A673 (cell line): ENCODE results near the gene ITGBL1. TPM values are rescaled to one million over a fixed set of nuclear protein-coding genes. Genes with fewer than 3 reads are reported as not detected.

Experiments used
- BruUV-seq: library from RNA; stranded (reverse); fragments of 400-500 nt; replicated peaks from 2 replicates; lab custom pipeline; 2021; lab: Mats Ljungman, UMichigan
- CTCF ChIA-PET: fragments of 300-600 bp; sonication (Branson Sonifier 250); formaldehyde crosslinking; loops from one replicate; lab custom pipeline; 2022; ENCODE audit warnings: antibody characterized with exemption; lab: Charles Lee
- POLR2A ChIA-PET: fragments of 300-600 bp; sonication (Branson Sonifier 250); formaldehyde crosslinking; loops from one replicate; lab custom pipeline; 2022; ENCODE audit warnings: antibody characterized with exemption; ENCODE audit not compliant: low non-redundant PET; lab: Charles Lee
- DNase-seq: peaks from one replicate; pipeline ENCODE4 v3.0.0-alpha.2; 2015; ENCODE audit warnings: low spot score
- H3K27ac ChIP-seq: fragments of 200-600 bp; sonication (generic); 2 replicates; pipeline ENCODE4 v1.5.1; 2016; ENCODE audit warnings: mixed run types, low read depth, mild to moderate bottlenecking, mixed read lengths, antibody characterized with exemption, low read length; ENCODE audit not compliant: poor library complexity, severe bottlenecking
- H3K27me3 ChIP-seq: fragments of 200-600 bp; sonication (generic); replicated peaks from 2 replicates; pipeline ENCODE4 v1.6.1; 2017; ENCODE audit warnings: mixed run types, low read depth, mild to moderate bottlenecking, mixed read lengths, antibody characterized with exemption, low read length; ENCODE audit not compliant: insufficient read depth, poor library complexity
- H3K36me3 ChIP-seq: fragments of 200-600 bp; sonication (generic); 2 replicates; pipeline ENCODE4 v1.6.1; 2016; ENCODE audit warnings: mixed run types, mild to moderate bottlenecking, mixed read lengths, antibody characterized with exemption, low read length; ENCODE audit not compliant: insufficient read depth, poor library complexity, severe bottlenecking
- H3K4me1 ChIP-seq: fragments of 200-600 bp; sonication (generic); 2 replicates; pipeline ENCODE4 v1.6.1; 2017; ENCODE audit warnings: mixed run types, mild to moderate bottlenecking, mixed read lengths, antibody characterized with exemption, low read length; ENCODE audit not compliant: insufficient read depth, poor library complexity, severe bottlenecking
- H3K4me3 ChIP-seq: fragments of 200-600 bp; sonication (generic); 2 replicates; pipeline ENCODE4 v1.5.1; 2016; ENCODE audit warnings: low read depth, mixed run types, mild to moderate bottlenecking, mixed read lengths, low read length; ENCODE audit not compliant: poor library complexity, severe bottlenecking
- H3K9me3 ChIP-seq: fragments of 200-600 bp; sonication (generic); 2 replicates; pipeline ENCODE4 v1.6.1; 2016; ENCODE audit warnings: mixed run types, low read depth, mild to moderate bottlenecking, mixed read lengths, antibody characterized with exemption, low read length; ENCODE audit not compliant: poor library complexity, severe bottlenecking
- EZH2 ChIP-seq: fragments of 200-600 bp; sonication (generic); IDR thresholded peaks from 2 replicates; pipeline ENCODE4 v1.6.1; 2017; ENCODE audit warnings: borderline replicate concordance, low read depth, mild to moderate bottlenecking, mixed read lengths, antibody characterized with exemption, low read length; ENCODE audit not compliant: poor library complexity, severe bottlenecking
- intact Hi-C: fragments of 100-400 bp; cut with micrococcal nuclease; formaldehyde crosslinking; loops from one replicate; pipeline ENCODE4 v1.10.0; 2022; ENCODE audit not compliant: unreplicated experiment
- total RNA-seq: library from RNA; stranded (reverse); gene quantifications from 2 replicates; pipeline ENCODE4 v1.2.3, GENCODE V29; 2021
- TF ChIP-seq, protein P1 (sequence below): fragments of 300-800, 200-600 bp; sonication (generic); conservative IDR thresholded peaks from 2 replicates; pipeline ENCODE4 v1.5.1; 2017; ENCODE audit warnings: low read depth, mild to moderate bottlenecking, antibody characterized with exemption, low read length, moderate library complexity, mixed read lengths

ITGBL1 gene
- total RNA-seq, 1 experiment from 2014 or later, result 0.64 TPM

DNA sequence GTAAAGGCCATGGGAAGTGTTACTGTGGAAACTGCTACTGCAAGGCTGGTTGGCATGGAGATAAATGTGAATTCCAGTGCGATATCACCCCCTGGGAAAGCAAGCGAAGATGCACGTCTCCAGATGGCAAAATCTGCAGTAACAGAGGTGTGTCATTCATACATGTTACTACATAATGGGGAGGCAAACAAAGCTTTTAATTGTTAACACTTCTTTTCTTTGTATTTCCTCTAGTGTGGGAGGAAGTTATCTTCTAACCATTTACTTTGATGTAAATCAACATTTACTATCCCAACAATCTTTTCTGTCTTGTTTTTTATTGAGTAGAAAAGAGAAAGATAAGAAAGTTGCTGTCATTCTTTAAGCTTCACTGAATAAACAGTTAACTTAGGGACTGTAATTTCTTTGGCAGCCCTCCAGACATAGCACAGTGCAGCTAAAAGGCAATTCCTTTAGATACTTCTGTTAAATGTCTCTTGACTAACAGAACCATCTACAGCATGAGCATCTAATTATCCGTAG is 126.9 kb downstream of the ITGBL1 start:
- no peak for TF ChIP-seq EZH2
- TF ChIP-seq, protein P1, sequence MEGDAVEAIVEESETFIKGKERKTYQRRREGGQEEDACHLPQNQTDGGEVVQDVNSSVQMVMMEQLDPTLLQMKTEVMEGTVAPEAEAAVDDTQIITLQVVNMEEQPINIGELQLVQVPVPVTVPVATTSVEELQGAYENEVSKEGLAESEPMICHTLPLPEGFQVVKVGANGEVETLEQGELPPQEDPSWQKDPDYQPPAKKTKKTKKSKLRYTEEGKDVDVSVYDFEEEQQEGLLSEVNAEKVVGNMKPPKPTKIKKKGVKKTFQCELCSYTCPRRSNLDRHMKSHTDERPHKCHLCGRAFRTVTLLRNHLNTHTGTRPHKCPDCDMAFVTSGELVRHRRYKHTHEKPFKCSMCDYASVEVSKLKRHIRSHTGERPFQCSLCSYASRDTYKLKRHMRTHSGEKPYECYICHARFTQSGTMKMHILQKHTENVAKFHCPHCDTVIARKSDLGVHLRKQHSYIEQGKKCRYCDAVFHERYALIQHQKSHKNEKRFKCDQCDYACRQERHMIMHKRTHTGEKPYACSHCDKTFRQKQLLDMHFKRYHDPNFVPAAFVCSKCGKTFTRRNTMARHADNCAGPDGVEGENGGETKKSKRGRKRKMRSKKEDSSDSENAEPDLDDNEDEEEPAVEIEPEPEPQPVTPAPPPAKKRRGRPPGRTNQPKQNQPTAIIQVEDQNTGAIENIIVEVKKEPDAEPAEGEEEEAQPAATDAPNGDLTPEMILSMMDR, result no peak
- ChIA-PET POLR2A (no interaction called here), CTCF (no interaction called here)
- H3K4me1 ChIP-seq, result no peaks in the 10 kb centered on the region
- DNase-seq, result peak; percentile 71
- H3K27me3 ChIP-seq, result peaks cover 11% of the 10 kb centered on the region
- no peaks in the 10 kb centered on the region for H3K36me3 ChIP-seq
- intact Hi-C loops, result no loop called here
- H3K27ac ChIP-seq, result no peak overlapping the region
- H3K9me3 ChIP-seq, result no peaks in the 10 kb centered on the region
- BruUV-seq, result no TSS peak
- H3K4me3 ChIP-seq, result no peak overlapping the region

DNA sequence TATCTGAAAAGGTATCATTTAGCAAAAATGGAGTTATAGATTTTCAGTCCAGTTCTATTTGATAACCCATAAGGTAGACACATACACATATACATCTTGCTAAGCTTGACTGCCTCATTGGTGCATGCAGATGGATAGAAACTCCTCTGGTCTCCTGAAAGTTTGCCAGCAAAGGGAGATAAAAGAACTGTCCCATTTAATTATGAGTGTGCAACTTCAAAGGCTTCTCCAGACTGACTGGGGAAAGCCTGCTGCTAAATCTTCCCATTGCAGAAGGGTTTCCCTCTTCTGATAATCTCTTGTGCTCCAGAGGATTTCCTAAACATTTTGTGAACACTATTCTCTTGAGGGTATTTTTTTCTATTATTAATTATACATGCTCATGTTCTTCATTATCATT is 131.9 kb downstream of the ITGBL1 start:
- no peak overlapping the region for H3K27ac ChIP-seq
- CTCF ChIA-PET, result no interaction called here
- intact Hi-C loops, result no loop called here
- TF ChIP-seq, protein P1, result no peak
- no peak for TF ChIP-seq EZH2
- H3K4me1 ChIP-seq, result no peaks in the 10 kb centered on the region
- no peaks in the 10 kb centered on the region for H3K36me3 ChIP-seq
- H3K27me3 ChIP-seq, result peaks cover 11% of the 10 kb centered on the region
- POLR2A ChIA-PET, result no interaction called here
- H3K9me3 ChIP-seq, result no peaks in the 10 kb centered on the region
- no TSS peak for BruUV-seq
- peak; percentile 55 for DNase-seq
- H3K4me3 ChIP-seq, result no peak overlapping the region

DNA sequence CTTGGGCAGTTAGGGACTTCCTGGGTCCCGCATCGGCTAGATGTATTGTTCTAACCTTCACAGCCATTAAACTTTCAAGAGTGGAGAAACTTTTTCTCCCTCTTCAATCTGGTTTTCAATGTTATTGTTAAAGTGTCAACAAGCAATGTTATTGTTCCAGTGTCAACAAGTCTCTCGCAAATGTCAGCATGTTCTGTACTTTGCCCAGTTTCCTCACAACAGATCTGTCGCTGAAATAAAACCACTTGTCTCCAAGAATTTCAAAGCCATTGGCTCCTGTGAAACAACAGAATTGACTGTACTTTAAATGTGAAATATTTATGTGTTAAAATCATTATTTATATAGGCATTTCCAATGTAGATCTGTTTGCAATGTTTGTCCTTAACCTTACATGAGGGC is 138.0 kb downstream of the ITGBL1 start:
- H3K27ac ChIP-seq, result no peak overlapping the region
- POLR2A ChIA-PET, result no interaction called here
- H3K4me1 ChIP-seq, result no peaks in the 10 kb centered on the region
- no peaks in the 10 kb centered on the region for H3K36me3 ChIP-seq
- no peak for DNase-seq
- CTCF ChIA-PET, result no interaction called here
- H3K27me3 ChIP-seq, result no peaks in the 10 kb centered on the region
- BruUV-seq, result no TSS peak
- H3K4me3 ChIP-seq, result no peak overlapping the region
- TF ChIP-seq EZH2, result no peak
- TF ChIP-seq, protein P1, result no peak
- intact Hi-C loops, result no loop called here
- peaks cover 4% of the 10 kb centered on the region for H3K9me3 ChIP-seq
